ENCODE results near the gene MAGOHB. TPM values are rescaled to one million over a fixed set of nuclear protein-coding genes. Genes with fewer than 3 reads are reported as not detected.

Gene MAGOHB
- total and polyA plus RNA-seq, 2 of the 13 experiments (the other 11 are each of a cell fraction or from before 2014, with no cell fraction given): 7.0 to 49.8 TPM

DNA sequence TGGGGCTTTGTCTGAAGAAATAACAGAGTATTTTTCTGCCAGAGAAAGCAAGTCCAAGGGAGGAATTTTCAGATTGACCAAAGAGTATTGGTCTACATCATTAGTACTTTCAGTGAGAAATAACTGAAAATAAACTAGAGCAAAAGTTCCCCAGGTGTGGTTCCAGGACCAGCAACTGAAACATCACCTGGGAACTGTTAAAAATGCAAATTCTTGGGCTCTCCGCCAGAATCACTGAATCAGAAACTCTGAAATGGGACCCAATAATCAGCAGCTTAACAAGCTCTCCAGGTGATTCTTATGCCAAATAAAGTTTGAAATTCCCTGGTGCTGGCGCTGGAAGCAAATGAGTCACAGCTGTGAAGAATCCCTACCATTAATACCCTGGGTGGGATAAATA lies 55.6 kb downstream of the MAGOHB start (continued):
- TF ChIP-seq ZNF713 (CRISPR knock-in tag; IDR thresholded peaks at IDR 0.05): no peak
- TF ChIP-seq ZNF484 (CRISPR knock-in tag; IDR thresholded peaks at IDR 0.05; ENCODE audit: borderline replicate concordance, low read depth): no peak
- TF ChIP-seq HOXA9 (CRISPR knock-in tag; IDR thresholded peaks at IDR 0.05; ENCODE audit: borderline replicate concordance): no peak
- TF ChIP-seq NPAS2 (CRISPR knock-in tag; IDR thresholded peaks at IDR 0.05; ENCODE audit: borderline replicate concordance): no peak
- TF ChIP-seq ZBTB42 (CRISPR knock-in tag; IDR thresholded peaks at IDR 0.05): no peak

DNA sequence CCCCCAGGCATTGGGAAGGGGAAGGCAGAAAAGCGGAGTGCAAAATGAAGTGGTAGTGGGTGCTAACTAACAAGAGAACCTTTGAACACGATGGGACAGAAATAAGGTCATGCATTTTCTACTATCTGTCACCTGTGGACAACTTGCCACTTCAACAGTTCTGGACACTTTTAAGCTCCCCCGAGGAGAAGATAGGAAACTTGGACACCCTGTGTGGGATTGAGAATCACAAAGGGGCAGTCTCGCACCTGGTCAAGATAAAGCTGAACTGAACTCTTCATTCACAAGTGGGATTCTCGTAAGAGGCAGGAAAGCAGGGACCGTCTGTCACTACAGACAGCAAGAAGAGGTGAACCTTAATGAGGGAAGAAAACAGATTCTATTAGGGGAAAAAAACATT lies 56.1 kb downstream of the MAGOHB start:
- ChIA-PET CTCF (ENCODE audit: low intra/inter-chr PET ratio, low total read pairs) (no interaction called here), POLR2A (no interaction called here)
- Histone ChIP-seq H3K4me3 (replicated peaks in 1 of 3; ENCODE audit: insufficient read depth in 1 of 3, low read depth in 2 of 3, low read length in 3 of 3) (no peak overlapping the region), H3K4me2 (ENCODE audit: low read depth, low read length) (no peak overlapping the region), H3K9me3 (ENCODE audit: low read length) (no peaks in the 10 kb centered on the region), H3K27me3 (ENCODE audit: control insufficient read depth in 1 of 2, insufficient read depth in 2 of 2, low read length in 2 of 2) (0 out of 5 replicates have a peak, but pooled peaks cover 0 to 3% of the 10 kb centered on the region in 2 experiments), H3K4me1 (ENCODE audit: insufficient read depth, low read length) (no peaks in the 10 kb centered on the region), H3K36me3 (replicated peaks in 1 of 2; ENCODE audit: control insufficient read depth in 1 of 2, insufficient read depth in 2 of 2, low read length in 2 of 2) (no peaks in the 10 kb centered on the region), H2AFZ (ENCODE audit: low read length) (no peak overlapping the region), H3K79me2 (ENCODE audit: insufficient read depth, low read length) (no peaks in the 10 kb centered on the region), H3K27ac (ENCODE audit: extremely low read length, insufficient read depth, low read length) (no peak overlapping the region), H3K9ac (ENCODE audit: insufficient read depth, low read depth, low read length) (no peak overlapping the region), H4K20me1 (ENCODE audit: insufficient read depth, low read length) (no peaks in the 10 kb centered on the region)
- FAIRE-seq (no peak), DNase-seq (ENCODE audit: low spot score) (no peak), ATAC-seq (no peak)
- no TSS peak for BruUV-seq (replicated peaks)
- intact Hi-C loops (cut with micrococcal nuclease; ENCODE audit: unreplicated experiment): no loop called here
- 18% methylated on average over 6 of the region's 6 CpGs for WGBS (ENCODE audit: low lambda C conversion rate)
- in situ Hi-C loops (cut with HindIII; ENCODE audit: extremely low pct_ligation_motif_present, low pct_unique_long_range_greater_than_20kb): no loop called here
- TF ChIP-seq HMGA1 (CRISPR knock-in tag; conservative IDR thresholded peaks at IDR 0.05) (no peak), JARID2 (CRISPR knock-in tag; IDR thresholded peaks at IDR 0.05; ENCODE audit: insufficient replicate concordance) (no peak), RBM39 (IDR thresholded peaks at IDR 0.05; ENCODE audit: low read depth, low read length, poor library complexity, severe bottlenecking) (no peak), ZNF292 (CRISPR knock-in tag; IDR thresholded peaks at IDR 0.05; ENCODE audit: borderline replicate concordance, low read depth) (no peak), ZNF431 (CRISPR knock-in tag; IDR thresholded peaks at IDR 0.05; ENCODE audit: borderline replicate concordance, low read depth) (no peak), POLR2A (IDR thresholded peaks at IDR 0.05; ENCODE audit: insufficient read depth in 1 of 2, low read depth in 2 of 2, low read length in 2 of 2) (no peak), KMT2B (CRISPR knock-in tag; IDR thresholded peaks at IDR 0.05) (no peak), AKAP8 (CRISPR knock-in tag; IDR thresholded peaks at IDR 0.05) (no peak)
- TF ChIP-seq, protein P1, sequence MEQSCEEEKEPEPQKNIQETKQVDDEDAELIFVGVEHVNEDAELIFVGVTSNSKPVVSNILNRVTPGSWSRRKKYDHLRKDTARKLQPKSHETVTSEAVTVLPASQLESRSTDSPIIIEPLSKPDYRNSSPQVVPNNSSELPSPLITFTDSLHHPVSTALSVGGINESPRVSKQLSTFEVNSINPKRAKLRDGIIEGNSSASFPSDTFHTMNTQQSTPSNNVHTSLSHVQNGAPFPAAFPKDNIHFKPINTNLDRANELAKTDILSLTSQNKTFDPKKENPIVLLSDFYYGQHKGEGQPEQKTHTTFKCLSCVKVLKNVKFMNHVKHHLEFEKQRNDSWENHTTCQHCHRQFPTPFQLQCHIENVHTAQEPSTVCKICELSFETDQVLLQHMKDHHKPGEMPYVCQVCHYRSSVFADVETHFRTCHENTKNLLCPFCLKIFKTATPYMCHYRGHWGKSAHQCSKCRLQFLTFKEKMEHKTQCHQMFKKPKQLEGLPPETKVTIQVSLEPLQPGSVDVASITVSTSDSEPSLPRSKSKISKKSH (CRISPR knock-in tag; IDR thresholded peaks at IDR 0.05; ENCODE audit: borderline replicate concordance): no peak
- TF ChIP-seq, protein P2, sequence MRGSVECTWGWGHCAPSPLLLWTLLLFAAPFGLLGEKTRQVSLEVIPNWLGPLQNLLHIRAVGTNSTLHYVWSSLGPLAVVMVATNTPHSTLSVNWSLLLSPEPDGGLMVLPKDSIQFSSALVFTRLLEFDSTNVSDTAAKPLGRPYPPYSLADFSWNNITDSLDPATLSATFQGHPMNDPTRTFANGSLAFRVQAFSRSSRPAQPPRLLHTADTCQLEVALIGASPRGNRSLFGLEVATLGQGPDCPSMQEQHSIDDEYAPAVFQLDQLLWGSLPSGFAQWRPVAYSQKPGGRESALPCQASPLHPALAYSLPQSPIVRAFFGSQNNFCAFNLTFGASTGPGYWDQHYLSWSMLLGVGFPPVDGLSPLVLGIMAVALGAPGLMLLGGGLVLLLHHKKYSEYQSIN (CRISPR knock-in tag; IDR thresholded peaks at IDR 0.05; ENCODE audit: borderline replicate concordance): no peak
- TF ChIP-seq, protein P3, sequence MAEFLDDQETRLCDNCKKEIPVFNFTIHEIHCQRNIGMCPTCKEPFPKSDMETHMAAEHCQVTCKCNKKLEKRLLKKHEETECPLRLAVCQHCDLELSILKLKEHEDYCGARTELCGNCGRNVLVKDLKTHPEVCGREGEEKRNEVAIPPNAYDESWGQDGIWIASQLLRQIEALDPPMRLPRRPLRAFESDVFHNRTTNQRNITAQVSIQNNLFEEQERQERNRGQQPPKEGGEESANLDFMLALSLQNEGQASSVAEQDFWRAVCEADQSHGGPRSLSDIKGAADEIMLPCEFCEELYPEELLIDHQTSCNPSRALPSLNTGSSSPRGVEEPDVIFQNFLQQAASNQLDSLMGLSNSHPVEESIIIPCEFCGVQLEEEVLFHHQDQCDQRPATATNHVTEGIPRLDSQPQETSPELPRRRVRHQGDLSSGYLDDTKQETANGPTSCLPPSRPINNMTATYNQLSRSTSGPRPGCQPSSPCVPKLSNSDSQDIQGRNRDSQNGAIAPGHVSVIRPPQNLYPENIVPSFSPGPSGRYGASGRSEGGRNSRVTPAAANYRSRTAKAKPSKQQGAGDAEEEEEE (CRISPR knock-in tag; IDR thresholded peaks at IDR 0.05; ENCODE audit: borderline replicate concordance): no peak
- TF ChIP-seq, protein P4, sequence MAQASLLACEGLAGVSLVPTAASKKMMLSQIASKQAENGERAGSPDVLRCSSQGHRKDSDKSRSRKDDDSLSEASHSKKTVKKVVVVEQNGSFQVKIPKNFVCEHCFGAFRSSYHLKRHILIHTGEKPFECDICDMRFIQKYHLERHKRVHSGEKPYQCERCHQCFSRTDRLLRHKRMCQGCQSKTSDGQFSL (CRISPR knock-in tag; IDR thresholded peaks at IDR 0.05): no peak
- TF ChIP-seq, protein P5, sequence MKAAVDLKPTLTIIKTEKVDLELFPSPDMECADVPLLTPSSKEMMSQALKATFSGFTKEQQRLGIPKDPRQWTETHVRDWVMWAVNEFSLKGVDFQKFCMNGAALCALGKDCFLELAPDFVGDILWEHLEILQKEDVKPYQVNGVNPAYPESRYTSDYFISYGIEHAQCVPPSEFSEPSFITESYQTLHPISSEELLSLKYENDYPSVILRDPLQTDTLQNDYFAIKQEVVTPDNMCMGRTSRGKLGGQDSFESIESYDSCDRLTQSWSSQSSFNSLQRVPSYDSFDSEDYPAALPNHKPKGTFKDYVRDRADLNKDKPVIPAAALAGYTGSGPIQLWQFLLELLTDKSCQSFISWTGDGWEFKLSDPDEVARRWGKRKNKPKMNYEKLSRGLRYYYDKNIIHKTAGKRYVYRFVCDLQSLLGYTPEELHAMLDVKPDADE (CRISPR knock-in tag; IDR thresholded peaks at IDR 0.05): no peak

All from HepG2 (cell line).